Skin epidermis (tissue), 12 donors: ENCODE data around the gene DDX39B.
"Not testable (repeated sequence)": the region's sequence is repeated elsewhere in the genome, so short reads cannot be mapped to it uniquely, and the experiment has no call there.

Source experiments
- H3K27ac ChIP-seq, 21 experiments: fragments of 200-600 bp; sonication (generic) in 11 of 21; one replicate each; pipeline ENCODE4 v1.5.0; 2020; ENCODE audit warnings: mild to moderate bottlenecking in 3 of 21, inconsistent platforms in 2 of 21, moderate library complexity in 2 of 21
- H3K4me3 ChIP-seq, 7 experiments: fragments of 200-600 bp; sonication (generic) in 2 of 7; one replicate each; pipeline ENCODE4 v1.5.0; 2020; ENCODE audit warnings: inconsistent platforms in 2 of 7, mild to moderate bottlenecking in 2 of 7, moderate library complexity in 1 of 7

DDX39B gene

GRCh38 chr6:31557443-31558317, 15.9 kb upstream of the DDX39B start:
- Histone ChIP-seq H3K27ac (peak overlapping the region in 18 of 21 experiments; percentile 2 to 89 (median 73)), H3K4me3 (no peak overlapping the region)

- H3K27ac ChIP-seq, result peak overlapping the region in 5 of 21 experiments; percentile 5 to 59 (median 47)
- no peak overlapping the region for H3K4me3 ChIP-seq
Measured at GRCh38 chr6:31556307-31556706, 14.5 kb upstream of the DDX39B start.

GRCh38 chr6:31551371-31551770, 9.6 kb upstream of the DDX39B start:
- H3K4me3 ChIP-seq, H3K27ac ChIP-seq: not testable (repeated sequence)

- Histone ChIP-seq H3K4me3 (peak overlapping the region in 1 of 7 experiments; percentile 43), H3K27ac (peak overlapping the region in 16 of 21 experiments; percentile 66 to 95 (median 84))
Measured at GRCh38 chr6:31548544-31548873, 6.7 kb upstream of the DDX39B start.

DNA sequence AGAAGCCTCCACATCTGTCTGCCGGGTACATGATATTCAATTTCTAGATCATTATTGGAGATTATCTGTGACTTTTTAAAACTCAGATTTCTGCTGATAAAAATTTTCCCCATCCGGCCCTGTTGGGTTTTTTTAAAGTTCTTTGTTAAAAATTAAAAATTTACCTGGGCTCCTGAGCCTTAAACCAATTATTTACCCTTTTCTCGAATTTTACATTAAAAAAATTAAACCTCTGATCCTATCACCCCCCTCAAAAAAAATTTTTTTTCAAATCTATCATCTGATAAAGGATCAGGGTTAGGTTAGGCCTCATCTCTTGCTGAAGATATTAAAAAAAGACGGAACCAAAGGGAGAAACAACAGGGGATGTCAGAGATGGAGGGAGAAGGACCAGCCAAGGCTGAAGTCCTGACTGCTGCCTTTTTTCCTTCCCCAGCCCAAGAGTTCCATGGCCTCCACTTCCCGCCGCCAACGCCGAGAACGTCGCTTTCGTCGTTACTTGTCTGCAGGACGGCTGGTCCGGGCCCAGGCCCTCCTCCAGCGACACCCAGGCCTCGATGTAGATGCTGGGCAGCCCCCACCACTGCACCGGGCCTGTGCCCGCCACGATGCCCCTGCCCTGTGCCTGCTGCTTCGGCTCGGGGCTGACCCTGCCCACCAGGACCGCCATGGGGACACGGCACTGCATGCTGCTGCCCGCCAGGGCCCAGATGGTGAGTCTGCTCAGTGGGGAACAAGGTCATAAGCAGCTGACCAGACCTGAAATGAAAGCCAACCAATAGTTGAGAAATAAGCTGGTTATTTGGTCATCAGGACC, 6.1 kb upstream of the DDX39B start:
- H3K4me3 ChIP-seq, result peak overlapping the region; percentile 26 to 44 (median 34)
- H3K27ac ChIP-seq, result peak overlapping the region in 20 of 21 experiments; percentile 66 to 95 (median 83)

- Histone ChIP-seq H3K27ac (peak within 1 kb of the TSS in 20 of 21 experiments; percentile 66 to 95 (median 83)), H3K4me3 (peak within 1 kb of the TSS; percentile 26 to 44 (median 34))
Measured at GRCh38 chr6:31546958-31547726, 5.3 kb upstream of the DDX39B start, which contains the start of gene NFKBIL1. Gene NFKBIL1 (plus strand): TSS chr6:31547608. CDS start chr6:31547695, 87 bp downstream.

DNA sequence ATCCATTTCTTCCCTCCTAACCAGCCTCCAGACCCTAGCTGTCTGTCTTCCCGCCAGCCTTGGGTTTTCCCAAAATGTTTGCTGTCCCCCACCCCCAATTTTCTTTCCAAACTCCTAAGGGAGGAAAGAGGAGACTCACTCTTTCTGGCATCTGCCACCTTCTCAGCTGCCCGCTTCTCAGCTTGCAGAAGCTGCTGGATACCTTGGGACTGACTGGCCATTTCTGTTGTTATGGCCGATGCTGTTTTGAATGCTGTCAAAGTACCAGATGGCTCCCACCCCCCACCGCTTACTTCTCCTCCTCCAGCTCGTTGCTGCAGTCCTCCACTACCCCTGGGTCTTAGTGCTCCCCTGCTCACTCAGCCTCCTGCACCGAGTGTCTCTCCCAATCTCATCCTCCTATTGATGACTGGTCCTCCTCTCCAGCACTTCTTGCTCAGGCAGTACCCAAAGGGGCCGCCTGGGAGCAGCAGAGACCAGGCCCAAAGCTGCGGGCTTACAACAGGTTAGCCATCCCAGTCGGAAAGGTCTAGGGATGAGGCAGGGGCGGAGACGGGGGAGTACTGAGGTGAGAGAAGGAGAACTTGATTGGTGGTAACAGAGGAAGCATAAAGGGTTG, 4.6 kb upstream of the DDX39B start, which contains the start of gene ATP6V1G2:
TSS of gene ATP6V1G2 (minus strand) at position 270 of the 619 bp plus-strand sequence. CDS start at position 221, 49 bp downstream.
- Histone ChIP-seq H3K27ac (peak within 1 kb of the TSS in 20 of 21 experiments; percentile 66 to 95 (median 83)), H3K4me3 (peak within 1 kb of the TSS; percentile 26 to 44 (median 34))

DNA sequence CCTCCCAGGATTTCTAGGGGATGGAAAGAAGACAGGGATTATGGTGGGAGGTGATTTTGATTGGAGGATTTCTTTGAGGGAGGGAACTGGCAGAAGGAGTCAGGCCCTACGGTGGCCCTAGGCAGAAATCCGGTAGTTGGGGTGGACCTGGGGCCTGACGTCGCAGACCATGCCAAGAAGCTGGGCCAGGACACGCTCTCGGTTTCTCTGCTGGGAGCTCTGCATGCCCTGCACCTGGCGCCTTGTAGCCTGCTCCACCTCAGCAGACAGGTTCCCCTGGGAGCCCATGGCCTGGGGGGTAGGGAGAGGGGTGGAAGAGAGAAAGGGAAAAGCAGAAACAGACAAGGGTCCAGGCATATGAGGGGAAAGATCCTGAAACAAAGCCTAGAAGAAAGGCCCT, 3.5 kb upstream of the DDX39B start:
- Histone ChIP-seq H3K27ac (no peak overlapping the region), H3K4me3 (no peak overlapping the region)

DNA sequence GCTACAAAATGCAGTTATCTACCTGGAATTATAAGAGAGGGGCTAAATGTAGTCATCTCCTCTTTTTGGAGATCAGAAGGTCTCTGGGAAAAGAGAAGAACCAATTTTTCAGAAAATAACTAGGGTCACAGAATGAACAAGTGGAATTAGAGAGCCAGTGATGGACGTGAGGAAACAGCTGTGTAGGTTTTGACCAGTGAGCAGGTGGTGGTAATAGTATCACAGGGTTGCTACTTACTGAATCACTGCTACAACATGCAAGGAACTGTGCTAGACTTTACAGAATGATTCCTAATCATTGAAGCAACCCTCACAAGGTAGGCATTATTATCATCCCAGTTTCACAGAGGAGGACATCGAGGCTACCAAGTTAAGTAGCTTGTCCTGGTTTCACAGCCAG, 2.9 kb upstream of the DDX39B start:
- no peak overlapping the region for H3K4me3 ChIP-seq
- no peak overlapping the region for H3K27ac ChIP-seq

GRCh38 chr6:31543639-31544038, 1.8 kb upstream of the DDX39B start:
- Histone ChIP-seq H3K4me3 (no peak overlapping the region), H3K27ac (no peak overlapping the region)

DNA sequence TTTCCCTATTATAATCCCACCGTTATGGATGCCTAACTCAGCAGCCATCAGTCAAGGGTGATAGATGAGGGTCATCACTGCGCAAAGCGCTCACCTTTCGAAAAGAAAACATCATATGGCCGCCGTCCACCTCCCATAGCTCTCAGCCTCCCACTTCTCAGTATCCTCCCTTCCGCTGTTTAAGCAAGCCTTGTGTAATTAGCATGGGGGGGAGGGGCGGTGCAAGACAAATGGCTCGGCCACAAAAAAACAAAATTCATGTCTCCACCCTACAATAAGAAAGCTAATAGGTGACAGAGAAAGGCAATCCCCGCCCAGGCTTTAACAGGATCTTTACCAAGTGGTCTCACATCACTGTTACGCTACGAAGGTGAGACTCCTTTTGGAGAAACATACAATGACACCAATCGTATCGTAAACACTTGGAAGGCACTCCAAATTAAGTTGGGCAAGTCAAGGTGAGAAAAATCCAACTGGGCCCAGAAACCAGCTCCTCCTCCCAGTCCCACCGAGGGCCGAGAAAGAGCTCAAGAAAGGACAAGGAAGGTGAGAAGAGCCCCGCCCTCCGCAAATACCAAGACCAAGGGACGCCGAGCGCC, 645 bp downstream of the DDX39B start:
- H3K4me3 ChIP-seq, result peak overlapping the region; percentile 49 to 82 (median 67)
- peak overlapping the region; percentile 80 to 99 (median 95) for H3K27ac ChIP-seq

- Histone ChIP-seq H3K4me3 (peak overlapping the region; percentile 49 to 82 (median 67)), H3K27ac (peak overlapping the region in 19 of 21 experiments; percentile 81 to 99 (median 95))
Measured at GRCh38 chr6:31540640-31541039, 1.2 kb downstream of the DDX39B start.

- H3K27ac ChIP-seq, result peak overlapping the region in 1 of 21 experiments; percentile 98
Measured at GRCh38 chr6:31538805-31539400, 2.9 kb downstream of the DDX39B start.

DNA sequence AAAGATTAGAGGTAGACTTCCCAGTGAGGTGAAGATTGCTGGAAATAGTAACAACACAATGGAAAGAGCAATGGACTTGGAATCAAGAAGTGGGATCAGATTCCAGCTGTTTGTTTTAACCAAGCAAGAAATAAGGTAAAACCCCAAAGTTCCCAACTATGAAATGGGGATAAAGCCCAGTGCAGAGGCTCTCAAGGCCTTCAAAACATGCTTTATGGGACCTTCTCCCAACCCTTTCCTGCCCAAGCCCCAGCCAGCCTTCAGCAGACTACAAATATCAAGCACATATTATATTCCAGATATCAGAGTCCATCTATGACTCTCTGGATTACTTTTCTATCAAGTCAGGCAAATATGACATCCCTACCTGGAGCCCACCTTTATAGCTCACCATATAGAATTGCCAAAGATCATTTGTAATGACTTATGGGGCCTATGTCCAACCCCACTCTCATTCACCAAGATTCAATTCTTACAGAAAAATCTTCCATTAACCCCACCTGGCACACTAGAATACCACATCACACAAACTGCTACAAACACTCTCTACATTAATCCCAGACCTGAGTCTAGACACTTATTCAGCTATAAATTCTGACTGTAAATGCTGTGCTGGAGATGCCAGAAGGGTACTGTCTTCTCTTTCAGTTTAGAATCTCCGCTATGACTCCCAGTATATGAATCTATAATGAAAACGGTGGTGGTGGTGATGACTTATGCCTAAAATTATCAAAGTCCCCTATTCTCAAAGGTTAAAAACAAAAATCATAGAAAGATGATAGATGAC, 6.1 kb downstream of the DDX39B start:
- H3K4me3 ChIP-seq, result no peak overlapping the region
- no peak overlapping the region for H3K27ac ChIP-seq

More at GRCh38 chr6:31538805-31539400, 2.9 kb downstream of the DDX39B start:
- peak overlapping the region in 2 of 7 experiments; percentile 6 to 76 for H3K4me3 ChIP-seq

DNA sequence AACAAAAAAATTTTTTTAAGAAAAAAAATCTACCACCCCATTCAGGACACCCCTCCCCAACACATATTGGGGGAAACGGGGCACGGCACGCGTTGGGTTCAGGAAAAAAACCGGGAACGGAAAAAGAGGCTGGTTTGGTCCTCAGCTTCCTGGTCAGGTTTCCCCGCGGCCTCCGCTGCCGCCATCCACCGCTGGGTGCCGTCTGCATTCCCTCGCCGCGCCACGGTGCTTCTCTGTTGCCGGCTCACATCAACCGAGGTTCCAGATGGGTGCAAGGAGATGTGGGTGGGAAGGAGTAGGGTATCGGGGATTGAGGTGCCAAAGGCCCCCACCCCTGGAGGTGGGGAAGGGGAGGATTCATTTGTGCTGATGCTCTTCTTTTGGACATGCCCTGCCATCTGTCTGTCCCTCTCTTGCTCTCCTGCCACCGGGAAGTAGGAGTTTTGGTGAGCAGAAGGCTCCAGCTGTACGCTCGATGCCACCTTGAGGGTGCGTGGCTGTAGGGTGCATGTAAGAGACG, 7.2 kb downstream of the DDX39B start:
- Histone ChIP-seq H3K4me3 (no peak overlapping the region), H3K27ac (no peak overlapping the region)

DNA sequence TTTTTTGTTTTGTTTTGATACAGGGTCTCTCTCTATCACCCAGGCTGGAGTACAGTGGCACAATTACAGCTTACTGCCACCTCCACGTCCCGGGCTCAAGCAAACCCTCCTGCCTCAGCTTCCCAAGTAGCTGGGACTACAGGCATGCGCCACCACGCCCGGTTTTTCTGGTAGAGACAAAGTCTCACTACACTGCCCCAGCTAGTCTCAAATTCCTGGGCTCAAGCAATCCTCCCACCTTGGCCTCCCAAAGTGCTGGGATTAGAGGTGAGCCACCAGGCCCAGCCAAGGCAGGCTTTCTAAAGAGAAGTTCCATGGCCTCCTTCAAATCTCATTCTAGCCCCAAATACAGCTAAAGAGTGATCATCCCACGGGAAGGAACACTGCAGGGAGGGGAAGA, 7.8 kb downstream of the DDX39B start:
- Histone ChIP-seq H3K27ac (no peak overlapping the region), H3K4me3 (no peak overlapping the region)

DNA sequence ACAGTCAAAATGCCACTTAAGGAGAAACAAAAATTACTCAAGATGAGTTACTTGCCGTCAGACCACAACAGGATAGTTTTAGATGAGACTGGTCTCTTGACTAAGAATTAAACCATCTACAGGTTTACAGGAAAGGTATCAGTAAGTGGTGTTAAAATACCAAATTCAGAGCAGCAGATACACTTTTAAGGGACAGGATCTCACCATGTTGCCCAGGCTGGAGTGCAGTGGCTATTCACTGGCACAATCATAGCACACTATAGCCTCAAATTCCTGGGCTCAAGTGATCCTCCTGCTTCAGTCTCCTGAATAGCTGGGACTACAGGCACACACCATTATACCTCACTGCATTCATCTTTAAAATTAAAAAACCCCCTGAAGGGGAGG, 8.4 kb downstream of the DDX39B start:
- Histone ChIP-seq H3K4me3 (no peak overlapping the region), H3K27ac (no peak overlapping the region)
